22Rv1 (cell line): ENCODE data around the gene FLAD1.
A peak's percentile ranks its signal among the peaks of the same experiment; 100 is the strongest.

Experiments used
- CTCF ChIP-seq: fragments of 450-650 bp; IDR thresholded peaks from 2 replicates; pipeline ENCODE4 v1.5.1; 2017; ENCODE audit warnings: mild to moderate bottlenecking
- ZFX ChIP-seq: fragments of 450-650 bp; IDR thresholded peaks from 2 replicates; pipeline ENCODE4 v1.6.1; 2017; ENCODE audit warnings: antibody characterized with exemption, borderline replicate concordance

GRCh38 chr1:154973344-154974101, 9.6 kb upstream of the FLAD1 start:
- peak; percentile 62 for TF ChIP-seq CTCF
- TF ChIP-seq ZFX: no peak
